Retinal pigment epithelial cell (primary cell): ENCODE measurements around the gene SAMHD1.
"Not testable (repeated sequence)": the region's sequence is repeated elsewhere in the genome, so short reads cannot be mapped to it uniquely, and the experiment has no call there.

ENCODE experiments used
- DNase-seq: peaks from one replicate; pipeline ENCODE4 v3.0.0-alpha.2; 2010; ENCODE audit warnings: low read depth
- H3K4me3 ChIP-seq: 2 replicates; pipeline ENCODE4 v1.5.1; 2011; ENCODE audit warnings: mild to moderate bottlenecking, low read length, control low read depth, moderate library complexity
- CTCF ChIP-seq: conservative IDR thresholded peaks from 2 replicates; pipeline ENCODE4 v1.5.1; 2011; ENCODE audit warnings: low read depth, low read length, control low read depth, inconsistent platforms

Gene SAMHD1

GRCh38 chr20:36924167-36925045 is 27.1 kb downstream of the SAMHD1 start:
- H3K4me3 ChIP-seq = no peak overlapping the region
- TF ChIP-seq CTCF = no peak
- DNase-seq = no peak

- DNase-seq = no peak
- no peak overlapping the region for H3K4me3 ChIP-seq
- no peak for TF ChIP-seq CTCF
These were observed 31.2 kb downstream of the SAMHD1 start for GRCh38 chr20:36920334-36920730.

- TF ChIP-seq CTCF = peak; percentile 93
- no peak overlapping the region for H3K4me3 ChIP-seq
- DNase-seq = peak; percentile 10
These were observed 31.7 kb downstream of the SAMHD1 start for GRCh38 chr20:36919715-36920333.

- no peak for TF ChIP-seq CTCF
- no peak for DNase-seq
- H3K4me3 ChIP-seq = no peak overlapping the region
These were observed 33.6 kb downstream of the SAMHD1 start for GRCh38 chr20:36917943-36918342.

- DNase-seq = no peak
- H3K4me3 ChIP-seq = no peak overlapping the region
- no peak for TF ChIP-seq CTCF
These were observed 34.3 kb downstream of the SAMHD1 start for GRCh38 chr20:36917240-36917639.

GRCh38 chr20:36916199-36916598 is 35.3 kb downstream of the SAMHD1 start:
- TF ChIP-seq CTCF = no peak
- H3K4me3 ChIP-seq = no peak overlapping the region
- DNase-seq = no peak

- no peak for DNase-seq
- no peak overlapping the region for H3K4me3 ChIP-seq
- no peak for TF ChIP-seq CTCF
These were observed 42.9 kb downstream of the SAMHD1 start for GRCh38 chr20:36908603-36909002.

GRCh38 chr20:36906086-36906485 is 45.4 kb downstream of the SAMHD1 start:
- not testable (repeated sequence) for H3K4me3 ChIP-seq, DNase-seq

GRCh38 chr20:36905566-36905965 is 45.9 kb downstream of the SAMHD1 start:
- DNase-seq, H3K4me3 ChIP-seq: not testable (repeated sequence)
